Cardiac muscle cell (in vitro differentiated cells and primary cell): ENCODE results near the gene GATA5. TPM values are rescaled to one million over a fixed set of nuclear protein-coding genes. Genes with fewer than 3 reads are reported as not detected.

ENCODE experiments used
- DNase-seq, 2 donors: peaks; one replicate each; pipeline versions ENCODE4 v3.0.0 to v3.0.0-alpha.2; 2010 to 2017; ENCODE audit warnings: low read depth in 1 of 2, low spot score in 1 of 2
- H3K27ac ChIP-seq: fragments of 200-600 bp; sonication (generic); 2 replicates; pipeline ENCODE4 v1.5.1; 2016
- H3K27me3 ChIP-seq: fragments of 200-600 bp; sonication (generic); 2 replicates; pipeline ENCODE4 v1.6.0; 2016; ENCODE audit warnings: control low read depth
- H3K36me3 ChIP-seq: fragments of 200-600 bp; sonication (generic); 2 replicates; pipeline ENCODE4 v1.5.1; 2016; ENCODE audit warnings: control low read depth
- H3K4me1 ChIP-seq: fragments of 200-600 bp; sonication (generic); 2 replicates; pipeline ENCODE4 v1.8.1; 2017; ENCODE audit warnings: low read depth, mild to moderate bottlenecking, mixed run types
- H3K4me3 ChIP-seq: fragments of 200-600 bp; sonication (generic); 2 replicates; pipeline ENCODE4 v1.5.1; 2016; ENCODE audit warnings: mild to moderate bottlenecking
- H3K9me3 ChIP-seq: fragments of 200-600 bp; sonication (generic); 2 replicates; pipeline ENCODE4 v1.5.1; 2017; ENCODE audit warnings: low read depth, mild to moderate bottlenecking, control low read depth
- CTCF ChIP-seq: IDR thresholded peaks from 2 replicates; pipeline ENCODE4 v1.5.1; 2012; ENCODE audit warnings: low read depth, mild to moderate bottlenecking, low read length
- polyA plus RNA-seq: library from polyadenylated mRNA; unstranded; fragments of >200 nt; fragmentation: Nextera tagmentation; extraction: Ambion mirVana; gene quantifications from 2 replicates; pipeline ENCODE4 v1.2.1, GENCODE V29; 2016
- total RNA-seq: library from RNA; depleted of rRNA; stranded (reverse); fragments of >200 nt; gene quantifications from 2 replicates; pipeline ENCODE4 v1.2.3, GENCODE V29; 2016

Gene GATA5
- total and polyA plus RNA-seq, 2 experiments from 2014 or later: 66.8 to 103 TPM

DNA sequence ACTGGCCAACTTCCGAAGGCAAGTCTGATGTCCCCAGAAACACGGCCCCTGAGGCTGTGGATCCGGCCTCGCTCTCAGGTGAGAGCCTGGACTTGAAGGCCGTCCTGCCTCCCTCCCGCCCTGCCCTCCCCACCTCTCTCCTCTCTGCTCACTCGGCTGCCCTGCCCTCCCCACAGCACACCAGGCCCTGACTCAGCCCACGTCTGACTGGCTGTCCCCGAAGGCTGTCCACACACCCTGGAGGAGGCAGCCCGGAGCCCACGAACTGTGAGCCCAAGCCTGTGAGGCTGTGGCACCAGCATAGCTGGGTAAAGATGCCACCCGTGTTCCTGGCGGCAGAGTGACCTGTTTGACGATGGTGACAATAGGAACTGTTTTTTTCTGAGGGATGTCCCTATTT is 16.3 kb downstream of the GATA5 start:
- TF ChIP-seq CTCF: no peak
- Histone ChIP-seq H3K4me1 (peaks cover 47% of the 10 kb centered on the region), H3K27ac (no peak overlapping the region), H3K4me3 (no peak overlapping the region), H3K27me3 (no peaks in the 10 kb centered on the region), H3K36me3 (peaks cover 10% of the 10 kb centered on the region), H3K9me3 (no peaks in the 10 kb centered on the region)
- DNase-seq: no peak

- DNase-seq: no peak
- no peaks in the 10 kb centered on the region for H3K27me3 ChIP-seq
Measured at GRCh38 chr20:62458275-62459251, 17.2 kb downstream of the GATA5 start.

GRCh38 chr20:62457831-62458230 is 18.0 kb downstream of the GATA5 start:
- peaks cover 52% of the 10 kb centered on the region for H3K4me1 ChIP-seq
- H3K9me3 ChIP-seq: no peaks in the 10 kb centered on the region
- H3K4me3 ChIP-seq: no peak overlapping the region
- no peak for DNase-seq
- TF ChIP-seq CTCF: no peak
- no peak overlapping the region for H3K27ac ChIP-seq
- no peaks in the 10 kb centered on the region for H3K27me3 ChIP-seq
- H3K36me3 ChIP-seq: no peaks in the 10 kb centered on the region

More at GRCh38 chr20:62458275-62459251, 17.2 kb downstream of the GATA5 start:
- H3K4me1 ChIP-seq: peaks cover 50% of the 10 kb centered on the region
- no peak overlapping the region for H3K4me3 ChIP-seq
- peaks cover under 1% of the 10 kb centered on the region for H3K36me3 ChIP-seq
- TF ChIP-seq CTCF: no peak
- H3K27ac ChIP-seq: no peak overlapping the region
- no peaks in the 10 kb centered on the region for H3K9me3 ChIP-seq

DNA sequence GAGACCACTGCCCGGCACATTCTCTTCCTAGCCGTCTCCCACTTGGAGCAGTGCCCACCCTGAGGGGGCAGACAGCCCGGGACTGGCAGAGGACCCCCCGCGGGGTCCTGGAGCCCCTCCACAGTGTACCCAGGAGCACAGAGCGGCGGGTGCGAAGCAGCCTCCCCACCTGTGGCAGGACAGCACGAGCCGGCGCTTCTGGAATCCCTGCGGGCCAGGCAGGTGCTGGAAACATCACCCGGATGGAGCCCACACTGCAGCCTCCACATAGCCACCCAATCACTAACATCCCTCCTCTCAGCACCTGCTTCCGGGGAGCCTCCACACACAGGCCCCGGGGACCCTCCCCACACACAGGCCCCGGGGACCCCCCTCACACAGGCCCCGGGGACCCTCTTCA is 18.7 kb downstream of the GATA5 start:
- H3K27ac ChIP-seq: no peak overlapping the region
- H3K4me1 ChIP-seq: peaks cover 52% of the 10 kb centered on the region

GRCh38 chr20:62455929-62456328 is 19.9 kb downstream of the GATA5 start:
- H3K36me3 ChIP-seq: no peaks in the 10 kb centered on the region
- peaks cover 43% of the 10 kb centered on the region for H3K4me1 ChIP-seq
- no peak overlapping the region for H3K27ac ChIP-seq
- TF ChIP-seq CTCF: no peak
- H3K9me3 ChIP-seq: no peaks in the 10 kb centered on the region
- no peaks in the 10 kb centered on the region for H3K27me3 ChIP-seq
- no peak overlapping the region for H3K4me3 ChIP-seq
- DNase-seq: no peak

More for the DNA sequence above, 18.7 kb downstream of the GATA5 start:
- no peak for TF ChIP-seq CTCF
- H3K9me3 ChIP-seq: no peaks in the 10 kb centered on the region
- H3K36me3 ChIP-seq: no peaks in the 10 kb centered on the region
- H3K4me3 ChIP-seq: no peak overlapping the region
- no peak for DNase-seq
- no peaks in the 10 kb centered on the region for H3K27me3 ChIP-seq
